DMS153 (cell line): ENCODE results near the gene PTPRG.
"Not testable (repeated sequence)": the region's sequence is repeated elsewhere in the genome, so short reads cannot be mapped to it uniquely, and the experiment has no call there.

Experiments
- DNase-seq: peaks from one replicate; lab custom pipeline; 2025; lab: John Stamatoyannopoulos, UW

Gene PTPRG

GRCh38 chr3:62011666-62012065, 450.3 kb downstream of the PTPRG start:
- DNase-seq: no peak

GRCh38 chr3:62013951-62014350, 452.6 kb downstream of the PTPRG start:
- DNase-seq: no peak

- no peak for DNase-seq
These were observed 453.7 kb downstream of the PTPRG start for GRCh38 chr3:62015111-62015510.

- no peak for DNase-seq
These were observed 458.5 kb downstream of the PTPRG start for GRCh38 chr3:62019906-62020305.

- no peak for DNase-seq
These were observed 459.3 kb downstream of the PTPRG start for GRCh38 chr3:62020706-62021105.

GRCh38 chr3:62022312-62022711, 460.9 kb downstream of the PTPRG start:
- no peak for DNase-seq

GRCh38 chr3:62024882-62025281, 463.5 kb downstream of the PTPRG start:
- no peak for DNase-seq

- DNase-seq: no peak
These were observed 464.5 kb downstream of the PTPRG start for GRCh38 chr3:62025913-62026312.

- DNase-seq: no peak
These were observed 465.9 kb downstream of the PTPRG start for GRCh38 chr3:62027241-62027640.

- no peak for DNase-seq
These were observed 466.4 kb downstream of the PTPRG start for GRCh38 chr3:62027796-62028195.

GRCh38 chr3:62028236-62028635, 466.9 kb downstream of the PTPRG start:
- no peak for DNase-seq

GRCh38 chr3:62032738-62033137, 471.4 kb downstream of the PTPRG start:
- DNase-seq: no peak

GRCh38 chr3:62035402-62036057, 474.2 kb downstream of the PTPRG start:
- DNase-seq: no peak

GRCh38 chr3:62036726-62037125, 475.4 kb downstream of the PTPRG start:
- no peak for DNase-seq

- not testable (repeated sequence) for DNase-seq
These were observed 477.4 kb downstream of the PTPRG start for GRCh38 chr3:62038798-62039197.

- DNase-seq: no peak
These were observed 478.2 kb downstream of the PTPRG start for GRCh38 chr3:62039586-62039985.

- DNase-seq: no peak
These were observed 480.3 kb downstream of the PTPRG start for GRCh38 chr3:62041681-62042080.

- DNase-seq: no peak
These were observed 483.6 kb downstream of the PTPRG start for GRCh38 chr3:62044874-62045411.

- DNase-seq: no peak
These were observed 485.0 kb downstream of the PTPRG start for GRCh38 chr3:62046326-62046725.

GRCh38 chr3:62048577-62048976, 487.2 kb downstream of the PTPRG start:
- DNase-seq: no peak

- no peak for DNase-seq
These were observed 487.7 kb downstream of the PTPRG start for GRCh38 chr3:62049033-62049432.

- no peak for DNase-seq
These were observed 490.1 kb downstream of the PTPRG start for GRCh38 chr3:62051506-62051905.

GRCh38 chr3:62052331-62052730, 491.0 kb downstream of the PTPRG start:
- no peak for DNase-seq

- no peak for DNase-seq
These were observed 495.3 kb downstream of the PTPRG start for GRCh38 chr3:62056658-62057057.
